Gastrocnemius medialis (tissue), 4 donors: Measurements from ENCODE around the gene STARD13.

Source experiments
- CTCF ChIP-seq, 5 experiments: fragments of 450-650 bp in 3 of 5; fragments of 200-600 bp in 2 of 5; sonication (generic) in 2 of 5; IDR thresholded peaks in 4 of 5; conservative IDR thresholded peaks in 1 of 5; 1 replicate in 4 of 5; 2 replicates in 1 of 5; pipeline ENCODE4 v1.5.1; 2016 to 2019; ENCODE audit warnings: antibody characterized with exemption in 5 of 5, mild to moderate bottlenecking in 3 of 5, moderate library complexity in 3 of 5
- POLR2A ChIP-seq, 2 donors: fragments of 450-650 bp; IDR thresholded peaks; one replicate each; pipeline ENCODE4 v1.6.1; 2017; ENCODE audit warnings: antibody characterized with exemption in 2 of 2, mild to moderate bottlenecking in 2 of 2, moderate library complexity in 2 of 2

GRCh38 chr13:33153421-33154404, 131.8 kb downstream of the STARD13 start:
- TF ChIP-seq CTCF (IDR thresholded peaks at IDR 0.05 in 4 of 5, conservative IDR thresholded peaks at IDR 0.05 in 1 of 5) (no peak), POLR2A (IDR thresholded peaks at IDR 0.05) (no peak)
